Body of pancreas (tissue), 4 donors: ENCODE data around the gene ATXN10. TPM values are rescaled to one million over a fixed set of nuclear protein-coding genes. Genes with fewer than 3 reads are reported as not detected.

Source experiments
- ATAC-seq: fragments of 150-250 bp; one replicate; pipeline ENCODE4 v1.9.1; 2016
- DNase-seq, 4 donors: peaks; one replicate each; pipeline ENCODE4 v3.0.0-alpha.2; 2019
- H3K27ac ChIP-seq, 4 donors: fragments of 200-600 bp; sonication (generic); 1 replicate in 3 of 4; 2 replicates in 1 of 4; pipeline versions ENCODE4 v1.5.1 to v1.6.1; 2016 to 2019; ENCODE audit warnings: mild to moderate bottlenecking in 1 of 4, mixed read lengths in 1 of 4, moderate library complexity in 1 of 4
- H3K27me3 ChIP-seq, 2 donors: fragments of 200-600 bp; sonication (generic); one replicate each; pipeline ENCODE4 v1.6.0; 2016; ENCODE audit warnings: mild to moderate bottlenecking in 1 of 2
- H3K36me3 ChIP-seq, 2 donors: fragments of 200-600 bp; sonication (generic); replicated peaks in 1 of 2; 2 replicates each; pipeline ENCODE4 v1.5.1; 2016; ENCODE audit warnings: low read depth in 2 of 2; ENCODE audit not compliant: insufficient read depth in 1 of 2
- H3K4me1 ChIP-seq: fragments of 200-600 bp; sonication (generic); one replicate; pipeline ENCODE4 v1.6.0; 2016
- H3K4me3 ChIP-seq, 2 donors: fragments of 200-600 bp; sonication (generic); 1 replicate in 1 of 2; 2 replicates in 1 of 2; pipeline ENCODE4 v1.5.1; 2016 to 2019
- H3K9me3 ChIP-seq, 3 donors: fragments of 200-600 bp; sonication (generic); 1 replicate in 2 of 3; 2 replicates in 1 of 3; pipeline ENCODE4 v1.5.1; 2016
- POLR2A ChIP-seq, 3 donors: fragments of 450-650 bp; IDR thresholded peaks; one replicate each; pipeline ENCODE4 v1.6.1; 2016; ENCODE audit warnings: antibody characterized with exemption in 3 of 3, mild to moderate bottlenecking in 2 of 3
- WGBS, 2 donors: methylation state at CpG; one replicate each; pipeline ENCODE4 v1.1.5; 2017; 5-methylcytosine and 5-hydroxymethylcytosine counted together
- intact Hi-C: fragments of 100-400 bp; cut with DNase I; formaldehyde crosslinking; loops from one replicate; pipeline ENCODE4 v1.15.1; 2023
- total RNA-seq, 2 donors: library from RNA; depleted of rRNA; stranded (reverse); fragments of >200 nt; gene quantifications; one replicate each; pipeline ENCODE4 v1.1.0, GENCODE V29; 2016
- TF ChIP-seq, protein P1 (sequence below), 7 experiments: fragments of 450-650 bp in 4 of 7; fragments of 200-600 bp in 3 of 7; sonication (generic) in 3 of 7; IDR thresholded peaks; one replicate each; pipeline ENCODE4 v1.5.1; 2016 to 2019; ENCODE audit warnings: antibody characterized with exemption in 7 of 7

The ATXN10 gene
- total RNA-seq, 2 donors from 2014 or later, result 61.6 to 69.8 TPM

DNA sequence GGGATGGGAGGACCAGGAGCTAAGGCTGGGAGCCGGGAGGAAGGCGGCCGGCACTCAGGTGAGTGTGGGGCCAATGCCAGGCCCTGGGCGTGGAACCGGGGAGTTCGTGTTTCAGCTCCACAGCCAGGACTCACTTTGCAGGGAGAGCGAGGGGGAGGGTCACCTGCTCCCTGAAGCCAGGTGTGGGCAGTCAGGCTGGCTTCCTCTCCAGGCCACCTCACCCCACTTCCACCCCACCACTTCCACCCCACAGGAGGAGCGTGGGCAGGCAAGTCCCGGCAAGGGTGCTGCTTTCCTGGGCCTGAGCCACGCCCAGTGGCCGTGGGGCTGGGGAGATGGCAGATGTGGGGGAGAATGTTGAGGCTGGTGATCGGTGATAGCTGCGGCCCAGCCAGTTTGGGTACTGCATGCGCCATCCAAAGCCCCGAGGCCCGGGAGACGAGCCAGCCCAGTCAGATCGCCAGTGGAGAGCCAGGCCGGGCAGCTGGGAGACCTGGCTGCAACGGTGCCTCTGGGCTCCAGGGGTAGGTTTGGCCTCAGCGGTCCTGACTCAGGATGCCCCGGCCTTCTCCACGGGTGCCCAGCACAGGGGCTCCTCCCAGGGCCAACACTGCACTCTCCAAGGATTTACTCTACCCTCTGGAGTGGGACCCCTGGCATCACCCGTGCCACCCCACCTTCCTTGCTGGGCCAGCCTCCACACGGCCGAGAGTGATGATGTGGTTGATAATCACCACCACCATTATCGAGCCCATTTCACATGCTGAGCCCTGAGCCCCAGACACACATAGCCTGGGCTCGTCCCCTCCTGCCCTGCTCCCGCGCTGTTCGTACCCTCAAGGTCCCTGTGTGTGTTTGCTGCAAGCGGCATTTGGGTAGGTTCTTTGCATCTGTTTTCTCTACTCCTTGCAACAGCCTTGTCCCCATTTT lies 211.5 kb downstream of the ATXN10 start:
- no peak overlapping the region for H3K27ac ChIP-seq
- no peak overlapping the region for H3K4me3 ChIP-seq
- no peaks in the 10 kb centered on the region for H3K9me3 ChIP-seq
- no peak for ATAC-seq
- peak in 1 of 4 donors; percentile 4 for DNase-seq
- H3K27me3 ChIP-seq, result no peaks in the 10 kb centered on the region
- no peak for TF ChIP-seq POLR2A (IDR thresholded peaks at IDR 0.05)
- TF ChIP-seq, protein P1, sequence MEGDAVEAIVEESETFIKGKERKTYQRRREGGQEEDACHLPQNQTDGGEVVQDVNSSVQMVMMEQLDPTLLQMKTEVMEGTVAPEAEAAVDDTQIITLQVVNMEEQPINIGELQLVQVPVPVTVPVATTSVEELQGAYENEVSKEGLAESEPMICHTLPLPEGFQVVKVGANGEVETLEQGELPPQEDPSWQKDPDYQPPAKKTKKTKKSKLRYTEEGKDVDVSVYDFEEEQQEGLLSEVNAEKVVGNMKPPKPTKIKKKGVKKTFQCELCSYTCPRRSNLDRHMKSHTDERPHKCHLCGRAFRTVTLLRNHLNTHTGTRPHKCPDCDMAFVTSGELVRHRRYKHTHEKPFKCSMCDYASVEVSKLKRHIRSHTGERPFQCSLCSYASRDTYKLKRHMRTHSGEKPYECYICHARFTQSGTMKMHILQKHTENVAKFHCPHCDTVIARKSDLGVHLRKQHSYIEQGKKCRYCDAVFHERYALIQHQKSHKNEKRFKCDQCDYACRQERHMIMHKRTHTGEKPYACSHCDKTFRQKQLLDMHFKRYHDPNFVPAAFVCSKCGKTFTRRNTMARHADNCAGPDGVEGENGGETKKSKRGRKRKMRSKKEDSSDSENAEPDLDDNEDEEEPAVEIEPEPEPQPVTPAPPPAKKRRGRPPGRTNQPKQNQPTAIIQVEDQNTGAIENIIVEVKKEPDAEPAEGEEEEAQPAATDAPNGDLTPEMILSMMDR (IDR thresholded peaks at IDR 0.05), result no peak
- H3K4me1 ChIP-seq, result peaks cover 18% of the 10 kb centered on the region
- WGBS, 2 donors, result 79 to 82% methylated on average over 17 to 30 of the region's 32 CpGs
- no peaks in the 10 kb centered on the region for H3K36me3 ChIP-seq
- intact Hi-C loops, result no loop called here

DNA sequence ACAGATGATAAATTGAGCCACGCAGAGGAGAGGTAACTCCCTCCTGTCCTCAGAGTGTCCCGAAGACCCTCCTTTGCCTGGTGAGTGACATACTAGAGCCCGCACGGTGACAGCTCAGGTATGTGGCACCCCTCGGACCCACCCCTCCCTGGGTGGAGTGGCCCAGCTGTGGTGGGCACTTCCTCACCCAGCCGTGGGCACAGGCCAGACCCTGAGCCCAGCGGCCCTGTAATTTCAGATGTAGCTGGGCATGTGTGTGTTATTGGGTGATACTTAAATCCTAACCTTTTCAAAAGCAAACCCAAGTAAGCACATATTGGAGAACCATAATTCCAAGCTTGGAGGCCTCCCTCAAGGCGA lies 212.2 kb downstream of the ATXN10 start:
- Histone ChIP-seq H3K36me3 (no peaks in the 10 kb centered on the region), H3K9me3 (no peaks in the 10 kb centered on the region), H3K4me3 (no peak overlapping the region), H3K4me1 (peaks cover 18% of the 10 kb centered on the region), H3K27me3 (no peaks in the 10 kb centered on the region), H3K27ac (no peak overlapping the region)
- ATAC-seq (no peak), DNase-seq (no peak)
- TF ChIP-seq, protein P1 (IDR thresholded peaks at IDR 0.05), result no peak
- TF ChIP-seq POLR2A (IDR thresholded peaks at IDR 0.05), result no peak
- intact Hi-C loops, result no loop called here
- WGBS, 2 donors, result 62 to 76% methylated on average over 3 to 8 of the region's 8 CpGs

DNA sequence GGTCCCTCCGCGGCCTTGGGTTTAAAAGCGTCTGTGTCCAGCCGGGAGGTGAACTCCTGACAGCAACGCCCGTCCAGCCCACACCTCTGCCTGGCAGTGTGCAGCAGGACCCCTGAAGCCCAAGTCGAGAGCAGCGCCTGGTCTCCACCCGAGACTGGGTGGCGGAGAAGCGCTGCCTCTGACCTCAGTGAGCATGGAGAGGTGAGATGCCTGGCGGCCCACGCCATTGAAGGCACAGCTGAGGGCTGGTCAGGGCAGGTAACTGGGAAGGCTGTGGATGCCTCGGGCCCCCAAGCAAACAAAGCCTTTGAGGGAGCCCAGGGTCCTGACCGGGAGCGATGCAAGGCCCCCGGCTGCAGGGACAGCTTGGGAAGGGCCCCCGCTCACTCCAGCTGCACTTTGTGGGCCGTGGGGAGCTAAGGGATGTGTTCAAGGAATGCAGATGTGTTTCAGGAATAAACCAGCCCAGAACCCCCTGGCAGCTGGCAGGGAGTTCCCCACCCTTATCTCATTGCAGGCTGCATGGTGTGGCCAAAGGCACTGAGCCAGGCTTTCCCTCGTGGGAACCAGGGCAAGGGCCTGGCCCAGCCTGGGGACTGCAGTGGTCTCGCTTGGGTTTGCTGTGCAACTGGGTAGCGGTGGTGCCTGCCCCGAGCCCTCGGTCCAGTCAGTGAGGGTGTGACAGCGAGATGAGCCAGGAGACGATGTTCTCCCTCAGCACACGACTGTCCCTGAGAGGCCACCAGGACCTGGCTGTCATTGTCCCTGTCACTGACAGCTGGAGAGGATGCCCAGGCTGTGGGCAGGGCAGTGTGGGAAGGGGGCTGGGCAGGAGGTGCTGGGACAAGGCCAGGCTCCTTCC lies 212.8 kb downstream of the ATXN10 start:
- Histone ChIP-seq H3K36me3 (no peaks in the 10 kb centered on the region), H3K27me3 (no peaks in the 10 kb centered on the region), H3K27ac (no peak overlapping the region), H3K4me3 (no peak overlapping the region), H3K9me3 (no peaks in the 10 kb centered on the region), H3K4me1 (peaks cover 18% of the 10 kb centered on the region)
- no peak for ATAC-seq
- DNase-seq, result peak in 3 of 4 donors; percentile 17 to 37 (median 27)
- WGBS, 2 donors, result 68 to 71% methylated on average over 17 to 27 of the region's 27 CpGs
- TF ChIP-seq POLR2A (IDR thresholded peaks at IDR 0.05), result no peak
- TF ChIP-seq, protein P1 (IDR thresholded peaks at IDR 0.05), result no peak
- intact Hi-C loops, result no loop called here

DNA sequence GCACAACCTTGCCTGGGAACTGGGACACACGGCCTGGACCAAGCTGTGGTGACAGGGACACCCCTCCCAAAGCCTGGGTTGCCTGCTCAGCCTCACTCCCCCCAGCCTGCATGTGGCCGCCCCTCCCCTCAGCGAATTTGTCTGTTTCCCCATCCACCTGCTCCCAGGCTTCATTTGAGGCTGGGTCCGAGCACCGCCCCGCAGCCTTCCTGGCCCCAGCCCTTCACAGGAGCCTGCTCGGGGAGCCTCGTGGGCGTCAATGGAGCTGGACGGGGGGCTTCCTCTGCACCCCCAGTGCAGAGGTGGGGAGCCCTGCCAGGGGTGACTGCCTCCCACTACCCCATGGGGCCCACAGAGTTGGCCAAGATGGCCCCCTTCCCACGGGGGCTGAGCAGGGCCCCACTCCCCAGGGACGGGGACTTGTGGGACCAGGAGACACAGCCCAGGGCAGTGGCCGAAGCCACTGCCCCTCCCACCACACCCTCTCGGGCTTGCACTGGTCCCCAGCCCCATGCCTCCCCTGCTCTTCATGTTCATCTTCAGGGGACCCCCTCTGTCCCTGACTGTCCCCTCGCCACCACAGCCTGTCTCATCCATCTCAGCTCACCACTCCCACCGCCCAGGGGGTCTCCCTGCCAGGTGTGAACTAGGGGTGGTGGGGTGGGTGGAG lies 213.7 kb downstream of the ATXN10 start:
- Histone ChIP-seq H3K4me1 (peaks cover 15% of the 10 kb centered on the region), H3K36me3 (no peaks in the 10 kb centered on the region), H3K27ac (no peak overlapping the region), H3K4me3 (no peak overlapping the region), H3K27me3 (no peaks in the 10 kb centered on the region), H3K9me3 (no peaks in the 10 kb centered on the region)
- ATAC-seq (no peak), DNase-seq (peak in 1 of 4 donors; percentile 7)
- intact Hi-C loops, result no loop called here
- TF ChIP-seq POLR2A (IDR thresholded peaks at IDR 0.05), result no peak
- TF ChIP-seq, protein P1 (IDR thresholded peaks at IDR 0.05), result no peak
- 70 to 81% methylated on average over 11 to 16 of the region's 16 CpGs for WGBS, 2 donors
